ENCODE results near the gene FTMT. TPM values are rescaled to one million over a fixed set of nuclear protein-coding genes. Genes with fewer than 3 reads are reported as not detected.

FTMT gene
- total RNA-seq, 1 donor = not detected

DNA sequence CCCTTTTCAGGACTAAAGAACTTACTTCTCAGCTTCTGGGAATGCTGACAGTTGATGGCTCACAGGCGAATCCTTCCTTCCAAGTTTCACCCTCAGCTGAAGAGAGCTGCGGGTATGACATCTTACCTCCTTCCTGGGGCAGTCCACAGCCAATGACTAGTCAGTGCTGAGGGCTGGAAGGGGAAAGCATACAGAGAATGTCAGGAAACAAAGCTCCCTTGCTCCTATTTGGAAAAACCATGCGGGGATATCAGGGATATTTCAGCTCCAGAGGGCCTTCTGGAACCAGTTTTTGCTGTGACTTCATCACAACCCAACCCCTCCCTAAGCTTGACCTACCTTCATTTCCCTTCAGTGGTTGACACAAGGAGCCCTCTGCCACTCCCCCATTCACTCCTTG, 15.7 kb downstream of the FTMT start:
- Histone ChIP-seq H3K4me3 (ENCODE audit: insufficient read depth, low read length) (no peak overlapping the region), H3K36me3 (ENCODE audit: insufficient read depth, low read length) (no peaks in the 10 kb centered on the region), H3K27ac (ENCODE audit: low read depth, low read length) (no peak overlapping the region), H3K27me3 (ENCODE audit: insufficient read depth, low read length) (no peaks in the 10 kb centered on the region), H2AFZ (ENCODE audit: low read length) (no peak overlapping the region), H3K9me3 (ENCODE audit: low read depth, low read length) (no peaks in the 10 kb centered on the region), H3K79me2 (ENCODE audit: insufficient read depth, low read length) (no peaks in the 10 kb centered on the region), H4K20me1 (ENCODE audit: insufficient read depth, low read length) (no peaks in the 10 kb centered on the region), H3K4me1 (ENCODE audit: insufficient read depth, low read length) (no peaks in the 10 kb centered on the region), H3K4me2 (ENCODE audit: insufficient read depth, low read length) (no peak overlapping the region)
- TF ChIP-seq, protein P1, sequence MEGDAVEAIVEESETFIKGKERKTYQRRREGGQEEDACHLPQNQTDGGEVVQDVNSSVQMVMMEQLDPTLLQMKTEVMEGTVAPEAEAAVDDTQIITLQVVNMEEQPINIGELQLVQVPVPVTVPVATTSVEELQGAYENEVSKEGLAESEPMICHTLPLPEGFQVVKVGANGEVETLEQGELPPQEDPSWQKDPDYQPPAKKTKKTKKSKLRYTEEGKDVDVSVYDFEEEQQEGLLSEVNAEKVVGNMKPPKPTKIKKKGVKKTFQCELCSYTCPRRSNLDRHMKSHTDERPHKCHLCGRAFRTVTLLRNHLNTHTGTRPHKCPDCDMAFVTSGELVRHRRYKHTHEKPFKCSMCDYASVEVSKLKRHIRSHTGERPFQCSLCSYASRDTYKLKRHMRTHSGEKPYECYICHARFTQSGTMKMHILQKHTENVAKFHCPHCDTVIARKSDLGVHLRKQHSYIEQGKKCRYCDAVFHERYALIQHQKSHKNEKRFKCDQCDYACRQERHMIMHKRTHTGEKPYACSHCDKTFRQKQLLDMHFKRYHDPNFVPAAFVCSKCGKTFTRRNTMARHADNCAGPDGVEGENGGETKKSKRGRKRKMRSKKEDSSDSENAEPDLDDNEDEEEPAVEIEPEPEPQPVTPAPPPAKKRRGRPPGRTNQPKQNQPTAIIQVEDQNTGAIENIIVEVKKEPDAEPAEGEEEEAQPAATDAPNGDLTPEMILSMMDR (IDR thresholded peaks at IDR 0.05; ENCODE audit: extremely low read depth, low read depth, low read length) = no peak
- no peak for DNase-seq (ENCODE audit: insufficient read length, low spot score, missing footprints)

DNA sequence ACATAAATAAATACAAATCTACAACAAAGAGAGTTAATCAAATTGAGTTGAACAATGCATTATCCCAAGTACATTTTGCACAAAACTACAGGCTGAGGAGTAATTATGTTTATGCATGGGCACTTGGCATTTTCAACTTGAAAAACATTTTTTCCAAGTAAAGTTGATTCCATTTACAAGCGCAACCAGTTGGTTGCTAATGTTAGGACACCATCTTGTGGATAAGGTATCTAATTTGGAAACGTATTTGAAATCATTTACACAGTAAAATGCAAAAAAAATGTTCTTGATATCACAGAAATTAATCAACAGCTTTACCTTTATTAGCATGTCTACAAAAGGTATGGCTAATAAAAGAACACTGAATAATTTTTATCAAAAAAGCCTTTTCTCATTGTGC, 18.8 kb downstream of the FTMT start:
- Histone ChIP-seq H3K9me3 (ENCODE audit: low read depth, low read length) (no peaks in the 10 kb centered on the region), H3K4me2 (ENCODE audit: insufficient read depth, low read length) (no peak overlapping the region), H3K36me3 (ENCODE audit: insufficient read depth, low read length) (no peaks in the 10 kb centered on the region), H3K4me1 (ENCODE audit: insufficient read depth, low read length) (no peaks in the 10 kb centered on the region), H3K4me3 (ENCODE audit: insufficient read depth, low read length) (no peak overlapping the region), H3K79me2 (ENCODE audit: insufficient read depth, low read length) (no peaks in the 10 kb centered on the region), H4K20me1 (ENCODE audit: insufficient read depth, low read length) (no peaks in the 10 kb centered on the region), H3K27me3 (ENCODE audit: insufficient read depth, low read length) (no peaks in the 10 kb centered on the region), H3K27ac (ENCODE audit: low read depth, low read length) (no peak overlapping the region), H2AFZ (ENCODE audit: low read length) (no peak overlapping the region)
- no peak for DNase-seq (ENCODE audit: insufficient read length, low spot score, missing footprints)
- TF ChIP-seq, protein P1 (IDR thresholded peaks at IDR 0.05; ENCODE audit: extremely low read depth, low read depth, low read length) = no peak

DNA sequence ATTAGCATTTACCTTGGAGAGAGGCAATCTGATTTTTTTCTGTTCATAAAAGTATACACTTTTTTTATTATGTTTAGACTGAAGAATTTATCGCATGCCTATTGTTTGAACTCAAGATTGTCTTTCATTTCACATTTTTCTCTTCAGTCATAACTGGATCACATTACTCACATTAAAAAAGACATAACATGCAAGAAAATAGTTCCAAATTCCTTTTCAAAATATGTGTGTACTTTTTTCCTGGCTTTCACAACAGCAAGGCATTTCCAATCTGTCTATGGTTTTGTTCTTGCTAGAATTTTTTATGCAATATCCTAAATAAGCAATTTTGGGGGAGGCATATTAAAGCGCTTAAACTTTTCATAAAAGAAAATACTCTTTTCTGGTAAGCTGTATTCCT, 21.2 kb downstream of the FTMT start:
- H3K27ac ChIP-seq (ENCODE audit: low read depth, low read length) = no peak overlapping the region
- H3K9me3 ChIP-seq (ENCODE audit: low read depth, low read length) = no peaks in the 10 kb centered on the region
- no peaks in the 10 kb centered on the region for H3K36me3 ChIP-seq (ENCODE audit: insufficient read depth, low read length)
- H3K4me3 ChIP-seq (ENCODE audit: insufficient read depth, low read length) = no peak overlapping the region
- TF ChIP-seq, protein P1 (IDR thresholded peaks at IDR 0.05; ENCODE audit: extremely low read depth, low read depth, low read length) = no peak
- no peaks in the 10 kb centered on the region for H3K27me3 ChIP-seq (ENCODE audit: insufficient read depth, low read length)
- H3K4me1 ChIP-seq (ENCODE audit: insufficient read depth, low read length) = no peaks in the 10 kb centered on the region
- no peak overlapping the region for H3K4me2 ChIP-seq (ENCODE audit: insufficient read depth, low read length)
- H3K79me2 ChIP-seq (ENCODE audit: insufficient read depth, low read length) = no peaks in the 10 kb centered on the region
- no peak for DNase-seq (ENCODE audit: insufficient read length, low spot score, missing footprints)
- H4K20me1 ChIP-seq (ENCODE audit: insufficient read depth, low read length) = no peaks in the 10 kb centered on the region
- H2AFZ ChIP-seq (ENCODE audit: low read length) = no peak overlapping the region

DNA sequence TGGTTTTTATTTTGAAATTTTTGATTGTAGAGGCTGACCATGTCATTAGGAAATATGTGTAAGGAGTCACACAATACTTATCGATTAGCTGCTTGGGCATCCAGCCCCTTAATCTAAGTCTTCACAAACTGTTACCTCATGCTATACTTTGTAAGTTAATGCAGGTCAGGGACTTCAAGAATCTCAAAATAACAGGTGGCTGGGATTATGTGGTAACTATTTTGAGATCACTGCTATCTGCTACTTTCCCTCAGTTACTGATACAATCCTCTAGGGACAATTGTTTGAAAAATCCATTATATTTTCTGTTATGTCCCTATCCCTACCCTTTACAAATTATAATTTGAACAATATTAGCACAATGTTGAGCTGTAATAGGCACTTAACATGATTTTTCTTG, 21.7 kb downstream of the FTMT start:
- Histone ChIP-seq H3K4me2 (ENCODE audit: insufficient read depth, low read length) (no peak overlapping the region), H3K4me3 (ENCODE audit: insufficient read depth, low read length) (no peak overlapping the region), H3K36me3 (ENCODE audit: insufficient read depth, low read length) (no peaks in the 10 kb centered on the region), H3K9me3 (ENCODE audit: low read depth, low read length) (no peaks in the 10 kb centered on the region), H3K4me1 (ENCODE audit: insufficient read depth, low read length) (no peaks in the 10 kb centered on the region), H3K27me3 (ENCODE audit: insufficient read depth, low read length) (no peaks in the 10 kb centered on the region), H2AFZ (ENCODE audit: low read length) (no peak overlapping the region), H3K79me2 (ENCODE audit: insufficient read depth, low read length) (no peaks in the 10 kb centered on the region), H4K20me1 (ENCODE audit: insufficient read depth, low read length) (no peaks in the 10 kb centered on the region), H3K27ac (ENCODE audit: low read depth, low read length) (no peak overlapping the region)
- no peak for DNase-seq (ENCODE audit: insufficient read length, low spot score, missing footprints)
- TF ChIP-seq, protein P1 (IDR thresholded peaks at IDR 0.05; ENCODE audit: extremely low read depth, low read depth, low read length) = no peak

Data from osteoblast (primary cell).